HG03565 (cell line): Measurements from ENCODE around the gene PBX1.

ENCODE experiments used
- ATAC-seq: cut with Tn5 transposase; IDR thresholded peaks from one replicate; pipeline ENCODE4 v1.9.1; 2021; ENCODE audit warnings: mild to moderate bottlenecking, moderate library complexity; ENCODE audit not compliant: unreplicated experiment

The PBX1 gene

GRCh38 chr1:164771619-164772361 is 212.8 kb downstream of the PBX1 start:
- no peak for ATAC-seq

DNA sequence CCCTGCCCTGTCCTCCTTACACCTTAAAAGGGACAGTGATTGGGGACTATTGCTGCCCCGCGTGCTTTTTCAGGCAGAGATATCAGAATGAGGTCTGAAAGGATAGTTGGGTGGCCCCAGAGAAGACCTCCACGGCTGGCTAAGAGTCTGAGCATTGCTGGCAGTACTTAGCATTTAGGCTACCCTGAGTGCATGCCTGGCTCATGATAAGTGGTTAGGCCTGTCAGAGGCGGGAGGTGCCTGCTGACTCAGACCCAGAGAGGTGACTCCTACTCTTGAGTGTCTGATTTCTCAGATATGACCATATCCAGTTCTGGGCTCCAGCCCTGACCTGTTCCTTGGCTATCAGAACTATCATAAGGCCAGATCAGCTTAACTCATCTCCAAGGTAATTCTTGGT is 213.7 kb downstream of the PBX1 start:
- ATAC-seq, result peak; percentile 97

DNA sequence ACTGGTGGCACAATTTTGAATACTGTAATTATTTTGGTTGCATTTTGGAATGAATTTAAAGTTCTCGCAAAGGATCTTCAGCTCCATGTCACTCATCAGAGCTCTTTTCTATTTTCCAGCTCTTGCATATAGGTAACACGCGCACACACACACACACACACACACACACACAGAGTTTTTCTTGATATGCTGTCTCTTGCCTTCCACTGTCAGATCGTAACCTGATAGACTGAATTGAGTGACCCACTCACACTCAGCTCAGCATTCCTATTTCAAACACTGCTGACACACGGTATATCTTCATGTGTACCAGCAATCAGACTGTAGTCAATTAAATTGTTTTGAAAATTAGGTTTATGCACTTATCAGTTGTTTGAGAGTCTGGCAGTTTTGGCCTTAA is 214.1 kb downstream of the PBX1 start:
- no peak for ATAC-seq

DNA sequence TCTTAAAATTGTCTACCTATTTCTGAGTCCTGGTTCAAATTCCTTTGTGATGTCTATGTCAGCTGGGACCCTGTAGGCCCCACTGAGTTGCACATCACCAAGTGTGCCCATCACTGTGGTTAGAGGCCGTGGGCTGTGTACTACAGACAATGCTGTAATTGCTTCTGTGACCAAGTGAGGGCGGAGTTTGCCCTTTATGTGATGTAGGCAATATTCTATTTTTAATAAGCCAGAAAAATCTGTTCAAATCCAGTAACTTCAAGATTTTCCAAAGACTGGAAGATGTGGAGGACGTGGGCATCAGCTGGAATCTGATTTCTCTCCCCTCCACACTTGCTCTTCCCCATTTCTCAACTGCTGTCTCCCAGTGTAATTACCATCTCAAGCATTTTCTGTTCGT is 215.4 kb downstream of the PBX1 start:
- no peak for ATAC-seq

- no peak for ATAC-seq
These were observed 216.1 kb downstream of the PBX1 start for GRCh38 chr1:164774819-164775654.

- no peak for ATAC-seq
These were observed 218.5 kb downstream of the PBX1 start for GRCh38 chr1:164777518-164777917.

DNA sequence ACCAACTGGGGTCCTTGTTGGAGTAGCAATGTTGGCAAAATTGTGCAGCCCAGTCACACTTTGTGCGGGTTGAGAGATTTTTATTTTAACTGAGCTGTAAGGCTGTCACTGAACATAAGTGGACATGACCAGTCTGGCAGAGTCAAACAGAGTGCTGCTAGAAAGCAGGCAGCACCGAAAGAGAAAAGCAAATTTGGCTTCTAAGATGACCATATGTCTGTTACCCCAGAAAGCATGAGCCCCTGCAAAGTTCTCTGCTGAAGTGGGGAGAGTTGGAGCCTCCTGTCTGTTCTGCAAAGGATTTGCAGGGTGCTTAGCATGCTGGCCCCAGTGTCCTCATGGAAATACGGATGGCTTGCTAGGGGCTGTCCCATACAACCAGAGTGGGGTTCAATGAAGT is 220.4 kb downstream of the PBX1 start:
- ATAC-seq, result no peak

GRCh38 chr1:164780111-164780812 is 221.3 kb downstream of the PBX1 start:
- no peak for ATAC-seq

- ATAC-seq, result no peak
These were observed 221.9 kb downstream of the PBX1 start for GRCh38 chr1:164780863-164781262.

DNA sequence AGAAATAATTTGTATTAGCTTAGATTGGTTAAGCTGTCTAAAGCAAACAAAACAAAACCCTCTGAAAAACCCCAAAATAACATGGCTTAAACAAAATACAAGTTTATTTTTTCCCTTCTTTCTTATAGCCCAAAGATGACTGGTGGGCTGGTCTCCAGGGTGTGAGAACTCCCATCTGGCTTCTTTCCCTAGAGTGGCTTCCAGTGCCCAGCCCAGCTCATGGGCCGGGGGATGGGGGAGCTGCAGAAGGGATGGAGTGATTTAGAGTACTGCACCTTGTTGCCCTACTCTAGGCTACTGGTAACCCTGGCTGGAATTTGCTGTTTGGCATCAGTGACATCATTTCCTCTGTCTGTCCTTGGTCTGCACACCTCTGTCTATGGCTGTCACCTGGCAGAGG is 223.0 kb downstream of the PBX1 start:
- ATAC-seq, result no peak

- no peak for ATAC-seq
These were observed 225.0 kb downstream of the PBX1 start for GRCh38 chr1:164783778-164784555.

- ATAC-seq, result no peak
These were observed 226.0 kb downstream of the PBX1 start for GRCh38 chr1:164784960-164785359.

DNA sequence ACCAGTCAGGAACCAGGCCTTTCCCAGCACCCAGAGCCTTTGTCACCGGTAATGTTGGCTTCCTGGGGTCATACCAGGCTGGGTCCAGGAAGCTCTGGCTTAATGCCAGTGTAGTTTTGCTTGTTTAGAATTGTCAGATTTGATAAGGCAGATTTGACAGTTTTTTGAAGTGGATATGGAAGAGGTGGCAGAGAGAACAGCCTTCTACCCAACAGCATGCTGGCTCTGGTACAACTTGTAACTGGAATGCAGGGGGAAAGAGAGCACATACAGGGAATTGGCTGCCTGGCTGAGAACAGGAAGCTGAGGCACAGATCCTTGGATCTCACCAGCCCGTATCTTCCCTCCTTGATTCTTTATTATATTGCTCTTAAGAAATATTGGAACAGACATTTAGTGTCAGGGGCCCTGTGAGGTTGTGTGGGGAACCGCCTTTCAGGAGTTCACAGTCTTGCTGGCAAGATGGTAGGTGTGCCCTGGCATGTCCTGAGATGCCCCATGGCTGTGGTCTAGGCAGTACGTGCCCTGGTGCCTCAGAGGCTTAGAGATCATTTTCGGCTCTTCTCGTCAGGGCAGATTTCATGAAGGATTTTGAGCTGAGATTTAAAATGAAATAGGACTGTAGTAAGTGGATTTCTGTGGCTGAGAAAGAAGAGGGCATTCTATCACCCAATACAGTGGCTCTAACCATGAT is 227.0 kb downstream of the PBX1 start:
- ATAC-seq, result no peak

DNA sequence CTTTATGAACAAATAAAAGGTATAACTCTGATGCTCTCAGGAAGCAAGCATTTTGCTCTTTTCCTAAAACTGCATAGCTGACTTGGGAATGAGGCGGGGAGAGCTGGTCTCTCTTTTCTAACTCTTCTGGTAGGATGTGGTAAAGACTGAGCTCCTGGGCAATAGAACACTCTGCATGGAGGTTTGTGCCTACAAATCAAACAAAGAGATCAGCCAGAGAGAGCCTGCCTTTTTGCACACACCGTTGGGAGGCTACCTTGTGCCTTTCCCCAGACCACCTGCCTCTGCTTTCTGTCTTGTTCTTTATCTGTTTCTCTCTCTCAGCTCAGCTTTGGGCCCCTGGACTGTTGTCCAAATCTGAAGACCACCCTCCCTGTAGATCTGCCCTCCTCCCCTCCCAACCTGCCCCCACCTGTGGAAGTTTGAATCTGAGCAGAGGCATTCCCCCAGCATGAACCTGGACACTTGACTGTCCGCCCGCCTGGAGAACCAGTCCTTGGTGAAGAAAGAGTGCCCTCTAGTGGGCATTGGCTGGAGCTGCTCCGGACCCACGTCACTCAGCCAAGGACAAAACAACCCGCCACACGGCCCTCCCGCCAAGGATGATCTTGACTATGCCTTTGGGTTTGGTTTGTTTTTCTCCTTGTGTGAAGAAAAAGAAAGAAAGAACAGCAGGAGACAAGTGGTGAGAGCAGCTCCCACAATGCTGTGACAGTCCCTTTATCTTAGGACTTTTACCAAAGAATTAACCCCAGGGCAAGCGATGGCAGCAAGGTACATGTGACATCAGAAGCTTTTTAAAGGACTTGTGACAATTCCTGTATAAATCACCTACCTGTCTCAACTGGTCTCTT is 228.2 kb downstream of the PBX1 start:
- peak; percentile 96 for ATAC-seq

- ATAC-seq, result no peak
These were observed 228.8 kb downstream of the PBX1 start for GRCh38 chr1:164787834-164788231.

DNA sequence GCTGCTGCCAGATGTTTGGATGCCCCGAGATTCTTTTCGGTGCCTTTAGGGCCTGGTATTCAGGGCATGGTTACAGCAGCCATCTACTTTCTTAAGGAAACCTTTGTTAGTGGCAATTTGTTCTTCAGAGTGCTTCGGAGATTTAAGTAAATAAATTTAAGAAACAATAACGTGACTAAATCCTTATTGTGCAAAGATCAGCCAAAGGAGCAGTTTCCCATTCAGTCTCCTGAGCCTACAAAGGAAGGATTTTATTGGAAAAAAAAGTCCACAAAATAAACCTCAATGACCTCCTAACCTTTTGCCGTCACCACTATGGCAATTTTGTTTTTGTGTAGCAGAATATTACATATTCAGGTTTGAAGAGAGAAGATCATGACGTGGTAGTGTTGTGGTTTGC is 231.1 kb downstream of the PBX1 start:
- ATAC-seq, result no peak

DNA sequence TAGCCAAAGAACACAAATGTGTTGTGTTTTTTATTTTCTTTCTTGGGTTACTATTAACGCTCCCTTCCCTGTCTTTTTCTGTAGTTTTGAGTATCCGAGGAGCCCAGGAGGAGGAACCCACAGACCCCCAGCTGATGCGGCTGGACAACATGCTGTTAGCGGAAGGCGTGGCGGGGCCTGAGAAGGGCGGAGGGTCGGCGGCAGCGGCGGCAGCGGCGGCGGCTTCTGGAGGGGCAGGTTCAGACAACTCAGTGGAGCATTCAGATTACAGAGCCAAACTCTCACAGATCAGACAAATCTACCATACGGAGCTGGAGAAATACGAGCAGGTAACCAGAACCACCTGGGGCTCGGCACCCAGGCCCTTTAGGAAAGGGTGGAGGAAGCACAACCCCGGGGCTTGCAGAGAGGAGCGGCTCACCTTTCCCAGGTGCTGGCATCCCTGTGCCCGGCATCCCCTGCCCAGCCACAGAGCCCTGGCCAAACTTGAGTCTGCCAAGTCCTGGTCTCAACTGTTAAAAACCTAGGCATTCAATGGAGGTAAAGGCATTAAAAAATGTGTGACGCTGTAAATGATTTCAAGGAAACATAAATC is 233.5 kb downstream of the PBX1 start:
- no peak for ATAC-seq

DNA sequence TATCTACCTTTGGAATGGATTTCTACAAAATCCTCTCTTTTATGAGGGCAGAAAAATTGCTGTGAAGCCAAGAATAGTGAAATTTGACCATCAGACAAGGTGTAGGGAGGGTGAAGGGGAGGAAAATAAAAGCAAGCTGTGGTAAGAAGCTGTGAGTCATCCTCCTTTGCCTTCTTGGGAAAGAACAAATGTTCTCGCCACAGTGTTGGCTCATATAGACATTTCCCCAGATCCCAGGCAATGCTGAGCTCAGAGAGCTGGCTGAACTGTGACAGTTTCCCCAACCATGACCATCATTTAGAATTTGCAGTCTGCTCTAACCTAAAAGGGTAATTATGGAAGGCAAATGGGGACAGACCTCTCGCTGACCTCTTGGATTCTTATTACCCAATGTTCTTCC is 235.4 kb downstream of the PBX1 start:
- no peak for ATAC-seq

DNA sequence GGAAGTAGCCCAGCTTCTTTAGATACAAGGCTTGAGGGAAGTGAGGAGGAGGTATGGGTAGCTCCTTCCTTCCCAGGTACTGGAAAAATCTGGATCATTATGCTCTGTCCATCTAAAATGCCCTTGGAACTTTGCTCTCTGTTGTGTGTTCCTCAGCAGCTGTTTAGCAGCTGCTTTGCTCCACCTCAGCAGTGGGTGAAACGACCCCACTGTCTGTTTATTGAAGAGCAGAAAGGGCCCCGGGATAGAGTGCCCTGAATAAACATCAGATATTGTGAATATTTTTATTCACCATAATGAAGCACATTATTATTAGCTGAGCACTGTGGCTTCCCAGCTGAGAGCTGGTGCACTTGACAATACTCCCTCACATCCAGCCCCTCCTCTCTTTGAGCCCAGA is 237.9 kb downstream of the PBX1 start:
- ATAC-seq, result no peak
